ENCODE data around the gene PKD1.
A peak's percentile ranks its signal among the peaks of the same experiment; 100 is the strongest.

PKD1 gene

GRCh38 chr16:2043667-2044451 lies 91.8 kb downstream of the PKD1 start:
- WGBS (ENCODE audit: insufficient coverage) = 48% methylated on average over 16 of the region's 26 CpGs
- no peaks in the 10 kb centered on the region for H3K9me3 ChIP-seq (ENCODE audit: control extremely low read depth in 1 of 5, control insufficient read depth in 4 of 5, insufficient read depth in 2 of 5, low read depth in 1 of 5, low read length in 4 of 5)
- H3K27me3 ChIP-seq (replicated peaks in 2 of 5; ENCODE audit: control insufficient read depth in 4 of 5, insufficient read depth in 5 of 5, low read length in 4 of 5) = no peaks in the 10 kb centered on the region
- no peak overlapping the region for H3K27ac ChIP-seq (ENCODE audit: insufficient read depth in 1 of 2, low read depth in 1 of 2, low read length in 2 of 2, poor library complexity in 1 of 2, severe bottlenecking in 2 of 2)
- peaks cover 0 to 13% (median 3%) of the 10 kb centered on the region in 4 experiments for H3K36me3 ChIP-seq (ENCODE audit: control insufficient read depth in 4 of 4, insufficient read depth in 4 of 4, low read length in 3 of 4)
- peaks cover 2 to 48% (median 38%) of the 10 kb centered on the region in 4 experiments for H3K4me1 ChIP-seq (ENCODE audit: control extremely low read depth in 1 of 4, control insufficient read depth in 4 of 4, insufficient read depth in 4 of 4, low read length in 3 of 4)
- ChIA-PET CTCF (interaction anchor here (0.7 to 1.5 kb wide), 4 partner anchors 12 to 97 kb away, joined by 3 to 4 read pairs (median 3); no protein-coding TSS in a partner anchor), POLR2A (no interaction called here)
- peak in 2 of 3 donors; percentile 61 to 62 for DNase-seq
- peak overlapping the region in 3 of 7 experiments; percentile 36 to 50 (median 50) for H3K4me3 ChIP-seq (ENCODE audit: control insufficient read depth in 1 of 7, extremely low read depth in 1 of 7, insufficient read depth in 4 of 7, low read depth in 2 of 7, low read length in 6 of 7)

DNA sequence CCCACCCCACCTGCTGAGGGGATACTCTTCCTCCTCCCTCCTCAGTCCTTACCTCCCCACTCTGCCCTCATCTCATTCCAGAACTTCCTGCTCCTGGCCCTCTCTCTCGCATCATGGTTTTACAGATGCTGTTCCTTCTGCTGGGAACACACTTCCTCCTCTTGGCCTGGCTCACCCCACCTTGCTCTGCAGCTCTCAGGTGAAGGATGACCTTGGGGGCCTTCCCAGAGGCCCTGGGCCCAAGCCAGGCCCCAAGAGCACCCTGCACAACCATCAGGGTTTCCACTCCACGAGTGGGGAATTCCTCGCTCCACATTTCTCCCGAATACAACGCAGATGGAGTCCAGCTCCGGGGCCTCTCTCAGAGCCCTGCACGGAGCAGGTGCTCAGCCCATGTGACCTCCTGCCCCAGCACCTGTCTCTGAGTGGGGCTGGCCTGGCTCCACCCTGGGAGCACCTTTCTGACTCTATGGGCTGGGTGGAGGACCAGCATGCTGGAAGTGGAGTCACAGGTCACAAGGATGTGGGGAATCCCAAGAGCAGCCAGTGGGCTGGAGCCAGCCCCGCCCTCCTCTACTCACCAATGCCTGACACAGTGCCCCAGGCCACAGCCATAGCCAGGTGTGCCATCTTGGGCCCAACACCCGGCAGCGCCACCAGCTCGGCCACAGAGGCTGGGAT lies 92.6 kb downstream of the PKD1 start:
- Histone ChIP-seq H3K4me3 (ENCODE audit: control insufficient read depth in 1 of 7, extremely low read depth in 1 of 7, insufficient read depth in 4 of 7, low read depth in 2 of 7, low read length in 6 of 7) (no peak overlapping the region), H3K9me3 (ENCODE audit: control extremely low read depth in 1 of 5, control insufficient read depth in 4 of 5, insufficient read depth in 2 of 5, low read depth in 1 of 5, low read length in 4 of 5) (no peaks in the 10 kb centered on the region), H3K27ac (ENCODE audit: insufficient read depth in 1 of 2, low read depth in 1 of 2, low read length in 2 of 2, poor library complexity in 1 of 2, severe bottlenecking in 2 of 2) (no peak overlapping the region), H3K27me3 (replicated peaks in 2 of 5; ENCODE audit: control insufficient read depth in 4 of 5, insufficient read depth in 5 of 5, low read length in 4 of 5) (no peaks in the 10 kb centered on the region), H3K4me1 (ENCODE audit: control extremely low read depth in 1 of 4, control insufficient read depth in 4 of 4, insufficient read depth in 4 of 4, low read length in 3 of 4) (peaks cover 0 to 41% (median 31%) of the 10 kb centered on the region in 4 experiments), H3K36me3 (ENCODE audit: control insufficient read depth in 4 of 4, insufficient read depth in 4 of 4, low read length in 3 of 4) (peaks cover 0 to 13% (median 3%) of the 10 kb centered on the region in 4 experiments)
- 90% methylated on average over 8 of the region's 11 CpGs for WGBS (ENCODE audit: insufficient coverage)
- POLR2A ChIA-PET = no interaction called here
- DNase-seq = no peak
- CTCF ChIA-PET = interaction anchor here (0.7 to 1.5 kb wide), 3 partner anchors 11 to 97 kb away, joined by 3 to 4 read pairs (median 3); no protein-coding TSS in a partner anchor

- Histone ChIP-seq H3K27ac (ENCODE audit: insufficient read depth in 1 of 2, low read depth in 1 of 2, low read length in 2 of 2, poor library complexity in 1 of 2, severe bottlenecking in 2 of 2) (no peak overlapping the region), H3K36me3 (ENCODE audit: control insufficient read depth in 4 of 4, insufficient read depth in 4 of 4, low read length in 3 of 4) (peaks cover 0 to 13% (median 3%) of the 10 kb centered on the region in 4 experiments), H3K27me3 (replicated peaks in 2 of 5; ENCODE audit: control insufficient read depth in 4 of 5, insufficient read depth in 5 of 5, low read length in 4 of 5) (no peaks in the 10 kb centered on the region), H3K4me3 (ENCODE audit: control insufficient read depth in 1 of 7, extremely low read depth in 1 of 7, insufficient read depth in 4 of 7, low read depth in 2 of 7, low read length in 6 of 7) (no peak overlapping the region), H3K4me1 (ENCODE audit: control extremely low read depth in 1 of 4, control insufficient read depth in 4 of 4, insufficient read depth in 4 of 4, low read length in 3 of 4) (peaks cover 0 to 40% (median 30%) of the 10 kb centered on the region in 4 experiments), H3K9me3 (ENCODE audit: control extremely low read depth in 1 of 5, control insufficient read depth in 4 of 5, insufficient read depth in 2 of 5, low read depth in 1 of 5, low read length in 4 of 5) (no peaks in the 10 kb centered on the region)
- WGBS (ENCODE audit: insufficient coverage) = 91% methylated on average over 13 of the region's 22 CpGs
- CTCF ChIA-PET = interaction anchor here (1.0 kb wide), 1 partner anchor 12 kb away, joined by 3 read pairs; no protein-coding TSS in a partner anchor
- no peak for DNase-seq
- POLR2A ChIA-PET = no interaction called here
These were observed 93.3 kb downstream of the PKD1 start for GRCh38 chr16:2042171-2042985.

DNA sequence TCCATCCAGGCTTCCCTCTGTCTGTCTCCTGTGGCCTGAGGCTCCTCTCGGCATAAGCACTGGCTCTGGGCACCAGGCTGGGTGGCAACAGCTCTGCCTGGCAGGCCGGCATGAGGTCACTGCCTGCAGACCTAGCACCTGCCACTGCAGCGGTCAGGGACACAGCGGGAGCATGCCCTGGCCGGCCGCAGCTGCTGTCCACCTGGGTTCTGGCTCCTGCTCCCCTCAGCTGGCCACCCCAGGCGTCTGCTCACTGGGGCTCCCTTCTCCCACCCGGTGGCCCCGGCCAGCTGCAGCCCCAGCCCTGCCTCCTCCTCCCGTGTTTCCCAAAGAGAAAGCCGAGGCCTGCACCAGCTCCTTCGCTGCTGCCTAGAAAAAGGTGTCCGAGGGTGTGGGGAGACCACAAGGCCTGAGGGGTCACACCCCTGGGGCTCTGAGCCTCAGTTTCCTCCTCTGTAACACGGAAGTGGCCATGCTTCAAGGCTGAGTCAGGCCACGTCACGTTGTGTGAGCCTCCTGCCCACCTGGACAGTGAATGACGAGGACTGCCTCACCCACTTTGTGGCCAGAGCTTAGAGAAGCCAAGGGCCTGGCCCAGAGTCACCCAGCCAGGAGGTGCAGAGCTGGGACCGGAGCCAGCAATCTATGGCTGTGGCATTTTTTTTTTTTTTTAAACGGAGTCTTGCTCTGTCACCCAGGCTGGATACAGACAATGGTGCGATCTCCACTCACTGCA lies 94.7 kb downstream of the PKD1 start:
- Histone ChIP-seq H3K9me3 (ENCODE audit: control extremely low read depth in 1 of 5, control insufficient read depth in 4 of 5, insufficient read depth in 2 of 5, low read depth in 1 of 5, low read length in 4 of 5) (no peaks in the 10 kb centered on the region), H3K27me3 (replicated peaks in 2 of 5; ENCODE audit: control insufficient read depth in 4 of 5, insufficient read depth in 5 of 5, low read length in 4 of 5) (no peaks in the 10 kb centered on the region), H3K4me1 (ENCODE audit: control extremely low read depth in 1 of 4, control insufficient read depth in 4 of 4, insufficient read depth in 4 of 4, low read length in 3 of 4) (peaks cover 0 to 26% (median 19%) of the 10 kb centered on the region in 4 experiments), H3K27ac (ENCODE audit: insufficient read depth in 1 of 2, low read depth in 1 of 2, low read length in 2 of 2, poor library complexity in 1 of 2, severe bottlenecking in 2 of 2) (no peak overlapping the region), H3K4me3 (ENCODE audit: control insufficient read depth in 1 of 7, extremely low read depth in 1 of 7, insufficient read depth in 4 of 7, low read depth in 2 of 7, low read length in 6 of 7) (no peak overlapping the region), H3K36me3 (ENCODE audit: control insufficient read depth in 4 of 4, insufficient read depth in 4 of 4, low read length in 3 of 4) (peaks cover 0 to 13% (median 3%) of the 10 kb centered on the region in 4 experiments)
- DNase-seq = no peak
- WGBS (ENCODE audit: insufficient coverage) = 97% methylated on average over 15 of the region's 20 CpGs
- ChIA-PET CTCF (interaction anchor here (1.0 to 1.7 kb wide), 4 partner anchors 11 to 35 kb away, joined by 3 to 4 read pairs (median 4); no protein-coding TSS in a partner anchor), POLR2A (interaction anchor here (0.6 kb wide), 1 partner anchor 509 kb away, joined by 3 read pairs; no protein-coding TSS in a partner anchor)

DNA sequence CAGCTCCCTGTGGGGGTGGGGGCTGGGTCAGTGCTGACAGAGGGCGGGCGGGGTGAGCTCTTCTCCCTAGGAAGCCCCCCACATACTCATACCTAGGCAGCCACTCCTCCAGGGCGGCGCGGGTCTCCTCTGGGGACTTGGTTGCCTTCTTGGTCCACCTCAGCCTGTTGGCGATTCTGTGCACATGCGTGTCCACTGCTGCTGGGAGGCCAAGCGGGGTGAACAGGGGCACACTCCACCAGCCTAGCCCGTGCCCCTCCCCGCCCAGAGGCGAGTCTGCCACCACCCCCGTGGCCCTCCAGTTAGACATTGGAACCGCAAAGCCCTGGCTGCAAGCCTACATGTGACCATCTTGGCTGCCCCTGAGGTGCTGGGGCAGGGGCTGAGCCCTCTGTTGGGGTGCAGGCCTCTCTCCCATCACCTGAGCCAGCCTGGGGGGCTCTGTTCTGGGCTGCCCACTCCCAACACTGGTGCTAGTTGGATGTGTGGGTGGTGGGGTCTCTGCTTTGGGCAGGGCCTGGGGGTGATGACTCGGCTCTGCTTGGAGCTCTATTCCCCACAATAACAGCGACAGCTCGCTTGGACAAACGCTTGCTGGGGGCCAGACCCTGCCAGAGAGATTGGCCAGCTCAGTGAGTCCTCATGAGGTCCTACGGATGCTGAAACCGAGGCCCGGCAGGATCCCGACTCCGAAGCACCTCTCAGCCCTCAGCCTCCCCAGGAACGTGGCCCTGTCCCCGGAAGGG lies 95.5 kb downstream of the PKD1 start:
- ChIA-PET POLR2A (no interaction called here), CTCF (interaction anchor here (1.1 to 1.7 kb wide), 4 partner anchors 10 to 35 kb away, joined by 3 to 5 read pairs (median 4); no protein-coding TSS in a partner anchor)
- Histone ChIP-seq H3K9me3 (ENCODE audit: control extremely low read depth in 1 of 5, control insufficient read depth in 4 of 5, insufficient read depth in 2 of 5, low read depth in 1 of 5, low read length in 4 of 5) (no peaks in the 10 kb centered on the region), H3K36me3 (ENCODE audit: control insufficient read depth in 4 of 4, insufficient read depth in 4 of 4, low read length in 3 of 4) (peaks cover 0 to 13% (median 3%) of the 10 kb centered on the region in 4 experiments), H3K4me1 (ENCODE audit: control extremely low read depth in 1 of 4, control insufficient read depth in 4 of 4, insufficient read depth in 4 of 4, low read length in 3 of 4) (peaks cover 0 to 25% (median 19%) of the 10 kb centered on the region in 4 experiments), H3K27me3 (replicated peaks in 2 of 5; ENCODE audit: control insufficient read depth in 4 of 5, insufficient read depth in 5 of 5, low read length in 4 of 5) (no peaks in the 10 kb centered on the region), H3K4me3 (ENCODE audit: control insufficient read depth in 1 of 7, extremely low read depth in 1 of 7, insufficient read depth in 4 of 7, low read depth in 2 of 7, low read length in 6 of 7) (no peak overlapping the region), H3K27ac (ENCODE audit: insufficient read depth in 1 of 2, low read depth in 1 of 2, low read length in 2 of 2, poor library complexity in 1 of 2, severe bottlenecking in 2 of 2) (no peak overlapping the region)
- WGBS (ENCODE audit: insufficient coverage) = 97% methylated on average over 24 of the region's 24 CpGs
- DNase-seq = no peak

Data from common myeloid progenitor, CD34-positive (primary cell).